ENCODE results near the gene NOL12.

Gene NOL12

GRCh38 chr22:37709445-37709765, 23.3 kb downstream of the NOL12 start:
- H3K27me3 ChIP-seq = no peaks in the 10 kb centered on the region
- TF ChIP-seq, protein P1, sequence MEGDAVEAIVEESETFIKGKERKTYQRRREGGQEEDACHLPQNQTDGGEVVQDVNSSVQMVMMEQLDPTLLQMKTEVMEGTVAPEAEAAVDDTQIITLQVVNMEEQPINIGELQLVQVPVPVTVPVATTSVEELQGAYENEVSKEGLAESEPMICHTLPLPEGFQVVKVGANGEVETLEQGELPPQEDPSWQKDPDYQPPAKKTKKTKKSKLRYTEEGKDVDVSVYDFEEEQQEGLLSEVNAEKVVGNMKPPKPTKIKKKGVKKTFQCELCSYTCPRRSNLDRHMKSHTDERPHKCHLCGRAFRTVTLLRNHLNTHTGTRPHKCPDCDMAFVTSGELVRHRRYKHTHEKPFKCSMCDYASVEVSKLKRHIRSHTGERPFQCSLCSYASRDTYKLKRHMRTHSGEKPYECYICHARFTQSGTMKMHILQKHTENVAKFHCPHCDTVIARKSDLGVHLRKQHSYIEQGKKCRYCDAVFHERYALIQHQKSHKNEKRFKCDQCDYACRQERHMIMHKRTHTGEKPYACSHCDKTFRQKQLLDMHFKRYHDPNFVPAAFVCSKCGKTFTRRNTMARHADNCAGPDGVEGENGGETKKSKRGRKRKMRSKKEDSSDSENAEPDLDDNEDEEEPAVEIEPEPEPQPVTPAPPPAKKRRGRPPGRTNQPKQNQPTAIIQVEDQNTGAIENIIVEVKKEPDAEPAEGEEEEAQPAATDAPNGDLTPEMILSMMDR (IDR thresholded peaks at IDR 0.05) = no peak
- H3K9me3 ChIP-seq = no peaks in the 10 kb centered on the region
- H3K27ac ChIP-seq = no peak overlapping the region
- peaks cover 10 to 15% of the 10 kb centered on the region in 2 experiments for H3K4me1 ChIP-seq (ENCODE audit: control insufficient read depth in 1 of 2, insufficient read depth in 1 of 2, low read depth in 1 of 2, low read length in 1 of 2)
- H3K36me3 ChIP-seq = peaks cover 3% of the 10 kb centered on the region
- H3K4me3 ChIP-seq (ENCODE audit: low read depth in 1 of 2, low read length in 1 of 2) = no peak overlapping the region

GRCh38 chr22:37710675-37711074, 24.5 kb downstream of the NOL12 start:
- Histone ChIP-seq H3K27me3 (no peaks in the 10 kb centered on the region), H3K4me3 (ENCODE audit: low read depth in 1 of 2, low read length in 1 of 2) (no peak overlapping the region), H3K4me1 (ENCODE audit: control insufficient read depth in 1 of 2, insufficient read depth in 1 of 2, low read depth in 1 of 2, low read length in 1 of 2) (peaks cover 9 to 10% of the 10 kb centered on the region in 2 experiments), H3K36me3 (peaks cover 5% of the 10 kb centered on the region), H3K9me3 (no peaks in the 10 kb centered on the region), H3K27ac (no peak overlapping the region)
- TF ChIP-seq, protein P1 (IDR thresholded peaks at IDR 0.05) = no peak

DNA sequence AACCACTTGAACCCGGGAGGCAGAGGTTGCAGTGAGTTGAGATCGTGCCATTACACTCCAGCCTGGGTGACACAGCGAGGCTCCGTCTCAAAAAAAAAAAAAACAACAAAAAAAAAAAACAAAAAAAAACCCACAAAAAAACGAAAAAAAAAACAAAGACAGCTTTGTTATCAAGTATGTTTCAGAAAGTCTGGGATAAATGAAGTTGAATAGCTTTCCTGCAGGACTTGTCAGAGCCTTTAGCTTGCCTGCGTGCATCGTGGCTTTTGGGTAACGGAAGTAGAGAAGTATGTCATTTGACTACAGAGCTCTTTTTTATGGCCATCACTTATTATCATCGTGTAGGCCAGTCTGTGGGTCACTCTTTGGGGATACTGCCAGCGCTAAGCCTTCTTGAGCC, 25.3 kb downstream of the NOL12 start:
- Histone ChIP-seq H3K27ac (no peak overlapping the region), H3K4me1 (ENCODE audit: control insufficient read depth in 1 of 2, insufficient read depth in 1 of 2, low read depth in 1 of 2, low read length in 1 of 2) (peaks cover 9 to 10% of the 10 kb centered on the region in 2 experiments), H3K27me3 (no peaks in the 10 kb centered on the region), H3K9me3 (no peaks in the 10 kb centered on the region), H3K36me3 (peaks cover 13% of the 10 kb centered on the region), H3K4me3 (ENCODE audit: low read depth in 1 of 2, low read length in 1 of 2) (no peak overlapping the region)
- TF ChIP-seq, protein P1 (IDR thresholded peaks at IDR 0.05) = no peak

GRCh38 chr22:37713761-37714160, 27.6 kb downstream of the NOL12 start:
- no peak overlapping the region for H3K4me3 ChIP-seq (ENCODE audit: low read depth in 1 of 2, low read length in 1 of 2)
- H3K27me3 ChIP-seq = no peaks in the 10 kb centered on the region
- H3K36me3 ChIP-seq = peaks cover 18% of the 10 kb centered on the region
- peaks cover 3 to 4% of the 10 kb centered on the region in 2 experiments for H3K4me1 ChIP-seq (ENCODE audit: control insufficient read depth in 1 of 2, insufficient read depth in 1 of 2, low read depth in 1 of 2, low read length in 1 of 2)
- no peaks in the 10 kb centered on the region for H3K9me3 ChIP-seq
- H3K27ac ChIP-seq = no peak overlapping the region
- TF ChIP-seq, protein P1 (IDR thresholded peaks at IDR 0.05) = no peak

- H3K36me3 ChIP-seq = peaks cover 18% of the 10 kb centered on the region
- H3K4me3 ChIP-seq (ENCODE audit: low read depth in 1 of 2, low read length in 1 of 2) = no peak overlapping the region
Measured at GRCh38 chr22:37714634-37715033, 28.5 kb downstream of the NOL12 start.

More at GRCh38 chr22:37714634-37715033, 28.5 kb downstream of the NOL12 start:
- Histone ChIP-seq H3K9me3 (no peaks in the 10 kb centered on the region), H3K4me1 (ENCODE audit: control insufficient read depth in 1 of 2, insufficient read depth in 1 of 2, low read depth in 1 of 2, low read length in 1 of 2) (no peaks in the 10 kb centered on the region), H3K27ac (no peak overlapping the region), H3K27me3 (no peaks in the 10 kb centered on the region)
- TF ChIP-seq, protein P1 (IDR thresholded peaks at IDR 0.05) = no peak
